Type B pancreatic cell (in vitro differentiated cells): ENCODE data around the gene NID2. TPM values are rescaled to one million over a fixed set of nuclear protein-coding genes. Genes with fewer than 3 reads are reported as not detected.

Experiments
- DNase-seq: peaks from one replicate; pipeline ENCODE4 v3.0.0; 2021; ENCODE audit warnings: mixed read lengths; ENCODE audit not compliant: unreplicated experiment; ENCODE audit errors: extremely low spot score
- H3K27ac Mint-ChIP-seq: 2 replicates; pipeline ENCODE4 v1.8.0; 2021; ENCODE audit warnings: mild to moderate bottlenecking, mixed read lengths
- H3K27me3 Mint-ChIP-seq: 2 replicates; pipeline ENCODE4 v1.8.0; 2021; ENCODE audit warnings: mixed read lengths
- H3K36me3 Mint-ChIP-seq: 2 replicates; pipeline ENCODE4 v1.8.0; 2021; ENCODE audit warnings: mixed read lengths
- H3K4me1 Mint-ChIP-seq: one replicate; pipeline ENCODE4 v1.8.0; 2021; ENCODE audit warnings: mixed read lengths; ENCODE audit not compliant: unreplicated experiment
- H3K4me3 Mint-ChIP-seq: 2 replicates; pipeline ENCODE4 v1.8.0; 2021; ENCODE audit warnings: mild to moderate bottlenecking, mixed read lengths
- H3K9me3 Mint-ChIP-seq: 2 replicates; pipeline ENCODE4 v1.8.0; 2021; ENCODE audit warnings: mixed read lengths
- total RNA-seq: library from RNA; stranded (reverse); gene quantifications from 2 replicates; pipeline ENCODE4 v1.2.1, GENCODE V29; 2021; ENCODE audit warnings: low replicate concordance
- TF ChIP-seq, protein P1 (sequence below): fragments of 200-600 bp; sonication (generic); conservative IDR thresholded peaks from 2 replicates; pipeline ENCODE4 v1.5.0; 2021; ENCODE audit warnings: antibody characterized with exemption, mild to moderate bottlenecking

Gene NID2
- total RNA-seq, 1 donor from 2014 or later, result 65.7 TPM

DNA sequence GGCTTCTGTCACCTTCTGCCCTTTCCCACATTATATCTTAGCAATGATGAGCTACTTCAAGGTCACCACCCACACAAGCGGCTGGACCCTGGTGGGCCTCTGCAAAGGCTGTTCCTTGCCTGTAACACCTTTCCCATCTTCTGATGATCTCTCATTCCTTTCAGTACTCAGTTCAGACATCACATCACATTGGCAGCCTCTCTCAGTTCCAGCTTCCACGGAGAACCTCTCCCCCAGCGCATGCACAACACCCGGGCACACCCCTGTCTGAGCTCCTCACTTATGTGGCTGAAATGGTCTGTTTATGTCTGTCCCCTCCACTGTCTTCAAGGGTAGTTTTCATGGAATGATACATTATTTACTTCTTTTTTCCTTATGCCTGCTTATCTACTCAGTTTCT is 6.5 kb upstream of the NID2 start:
- no peak overlapping the region for H3K4me3 Mint-ChIP-seq
- no peaks in the 10 kb centered on the region for H3K36me3 Mint-ChIP-seq
- no peak overlapping the region for H3K27ac Mint-ChIP-seq
- TF ChIP-seq, protein P1, sequence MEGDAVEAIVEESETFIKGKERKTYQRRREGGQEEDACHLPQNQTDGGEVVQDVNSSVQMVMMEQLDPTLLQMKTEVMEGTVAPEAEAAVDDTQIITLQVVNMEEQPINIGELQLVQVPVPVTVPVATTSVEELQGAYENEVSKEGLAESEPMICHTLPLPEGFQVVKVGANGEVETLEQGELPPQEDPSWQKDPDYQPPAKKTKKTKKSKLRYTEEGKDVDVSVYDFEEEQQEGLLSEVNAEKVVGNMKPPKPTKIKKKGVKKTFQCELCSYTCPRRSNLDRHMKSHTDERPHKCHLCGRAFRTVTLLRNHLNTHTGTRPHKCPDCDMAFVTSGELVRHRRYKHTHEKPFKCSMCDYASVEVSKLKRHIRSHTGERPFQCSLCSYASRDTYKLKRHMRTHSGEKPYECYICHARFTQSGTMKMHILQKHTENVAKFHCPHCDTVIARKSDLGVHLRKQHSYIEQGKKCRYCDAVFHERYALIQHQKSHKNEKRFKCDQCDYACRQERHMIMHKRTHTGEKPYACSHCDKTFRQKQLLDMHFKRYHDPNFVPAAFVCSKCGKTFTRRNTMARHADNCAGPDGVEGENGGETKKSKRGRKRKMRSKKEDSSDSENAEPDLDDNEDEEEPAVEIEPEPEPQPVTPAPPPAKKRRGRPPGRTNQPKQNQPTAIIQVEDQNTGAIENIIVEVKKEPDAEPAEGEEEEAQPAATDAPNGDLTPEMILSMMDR, result no peak
- H3K9me3 Mint-ChIP-seq, result peaks cover 4% of the 10 kb centered on the region
- H3K27me3 Mint-ChIP-seq, result peaks cover 51% of the 10 kb centered on the region
- DNase-seq, result no peak
- H3K4me1 Mint-ChIP-seq, result peaks cover 24% of the 10 kb centered on the region

GRCh38 chr14:52073251-52073650 is 4.4 kb upstream of the NID2 start:
- peaks cover 56% of the 10 kb centered on the region for H3K27me3 Mint-ChIP-seq

GRCh38 chr14:52072266-52072780 is 3.5 kb upstream of the NID2 start:
- no peak for DNase-seq
- H3K4me3 Mint-ChIP-seq, result no peak overlapping the region
- no peaks in the 10 kb centered on the region for H3K36me3 Mint-ChIP-seq
- H3K27ac Mint-ChIP-seq, result no peak overlapping the region
- peaks cover 65% of the 10 kb centered on the region for H3K27me3 Mint-ChIP-seq
- H3K9me3 Mint-ChIP-seq, result no peaks in the 10 kb centered on the region
- TF ChIP-seq, protein P1, result no peak
- peaks cover 21% of the 10 kb centered on the region for H3K4me1 Mint-ChIP-seq

More at GRCh38 chr14:52073251-52073650, 4.4 kb upstream of the NID2 start:
- no peak overlapping the region for H3K4me3 Mint-ChIP-seq
- no peaks in the 10 kb centered on the region for H3K9me3 Mint-ChIP-seq
- TF ChIP-seq, protein P1, result no peak
- H3K36me3 Mint-ChIP-seq, result no peaks in the 10 kb centered on the region
- peaks cover 17% of the 10 kb centered on the region for H3K4me1 Mint-ChIP-seq
- H3K27ac Mint-ChIP-seq, result no peak overlapping the region
- no peak for DNase-seq

DNA sequence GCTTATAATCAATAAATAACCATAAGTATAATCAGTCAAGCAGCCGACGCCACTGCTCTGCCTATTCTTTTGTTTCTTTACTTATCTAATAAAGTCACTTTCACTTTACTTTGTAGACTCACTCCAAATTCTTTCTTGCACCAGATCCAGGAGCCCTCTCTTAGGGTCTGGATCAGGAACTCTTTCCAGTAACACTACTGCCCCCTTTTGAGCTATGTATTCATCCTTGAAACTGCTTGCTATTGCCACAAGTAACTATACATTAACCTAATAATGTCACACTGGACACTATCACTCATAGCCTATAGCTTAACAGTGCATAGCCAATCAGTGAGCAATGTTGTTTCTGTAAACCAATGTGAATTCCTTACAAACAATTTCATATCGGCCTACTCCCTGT is 2.8 kb upstream of the NID2 start:
- no peak overlapping the region for H3K27ac Mint-ChIP-seq
- no peak for DNase-seq
- TF ChIP-seq, protein P1, result peak; percentile 22
- peak overlapping the region; percentile 8 for H3K4me3 Mint-ChIP-seq
- H3K4me1 Mint-ChIP-seq, result peaks cover 21% of the 10 kb centered on the region
- no peaks in the 10 kb centered on the region for H3K36me3 Mint-ChIP-seq
- H3K9me3 Mint-ChIP-seq, result no peaks in the 10 kb centered on the region
- H3K27me3 Mint-ChIP-seq, result peaks cover 71% of the 10 kb centered on the region

GRCh38 chr14:52070051-52070431 is 1.2 kb upstream of the NID2 start:
- Mint-ChIP-seq H3K27me3 (peaks cover 74% of the 10 kb centered on the region), H3K9me3 (no peaks in the 10 kb centered on the region), H3K27ac (no peak overlapping the region), H3K36me3 (no peaks in the 10 kb centered on the region), H3K4me3 (peak overlapping the region; percentile 80), H3K4me1 (peaks cover 21% of the 10 kb centered on the region)
- TF ChIP-seq, protein P1, result no peak
- DNase-seq, result no peak
